GM19099 (cell line): Measurements from ENCODE around the gene RNF114.
A peak's percentile ranks its signal among the peaks of the same experiment; 100 is the strongest.

Experiments used
- POLR2A ChIP-seq: IDR thresholded peaks from 3 replicates; pipeline ENCODE4 v1.6.1; 2011; ENCODE audit warnings: low read depth; ENCODE audit not compliant: insufficient read length; ENCODE audit errors: extremely low read depth

The RNF114 gene

GRCh38 chr20:49936153-49937026, at the start of gene RNF114:
Gene RNF114 (plus strand): TSS chr20:49936397. CDS start chr20:49936413, 16 bp downstream.
- TF ChIP-seq POLR2A = peak; percentile 92

- TF ChIP-seq POLR2A = no peak
Observed at GRCh38 chr20:49886571-49887213, 49.5 kb upstream of the RNF114 start.

- TF ChIP-seq POLR2A = no peak
Observed at GRCh38 chr20:49887251-49888211, 48.7 kb upstream of the RNF114 start.

DNA sequence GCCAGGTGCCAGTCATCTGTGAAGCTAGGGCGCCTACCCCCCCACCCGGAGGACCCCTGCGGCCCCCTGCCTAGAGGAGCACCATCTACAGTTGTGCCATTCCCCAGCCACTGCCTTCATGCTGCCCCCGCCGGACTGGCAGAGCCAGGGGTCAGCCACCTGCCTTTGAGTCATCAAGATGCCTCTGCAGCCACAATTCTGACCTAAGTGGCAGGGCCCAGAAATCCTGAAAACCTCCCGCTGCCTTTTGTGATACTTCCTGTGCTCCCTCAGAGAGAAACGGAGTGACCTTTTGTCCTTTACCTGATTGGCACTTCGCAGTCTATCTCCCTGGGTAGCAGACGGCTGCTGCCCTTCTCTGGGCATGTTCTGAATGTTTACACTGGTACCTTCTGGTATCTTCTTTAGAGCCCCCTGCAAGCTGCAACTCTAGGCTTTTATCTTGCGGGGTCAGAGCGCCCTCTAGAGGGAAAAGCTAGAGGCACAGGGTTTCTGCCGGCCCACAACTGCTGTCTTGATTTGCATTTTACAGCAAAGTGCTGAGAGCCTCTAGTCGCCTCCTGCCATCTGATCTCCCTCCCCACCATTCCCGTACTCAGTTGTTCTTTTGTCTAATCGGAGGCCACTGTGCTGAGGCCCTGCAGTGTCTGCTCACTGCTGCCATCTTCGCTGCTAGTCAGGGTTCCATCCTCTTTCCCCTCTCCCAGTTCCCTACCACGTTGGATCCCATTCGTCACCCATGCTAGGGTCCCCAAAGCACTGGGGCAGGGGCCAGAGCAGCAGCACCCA, 47.8 kb upstream of the RNF114 start:
- no peak for TF ChIP-seq POLR2A

- no peak for TF ChIP-seq POLR2A
Observed at GRCh38 chr20:49889001-49889934, 46.9 kb upstream of the RNF114 start.

GRCh38 chr20:49889935-49890333, 46.3 kb upstream of the RNF114 start:
- no peak for TF ChIP-seq POLR2A

GRCh38 chr20:49890471-49891361, 45.5 kb upstream of the RNF114 start:
- TF ChIP-seq POLR2A = no peak

DNA sequence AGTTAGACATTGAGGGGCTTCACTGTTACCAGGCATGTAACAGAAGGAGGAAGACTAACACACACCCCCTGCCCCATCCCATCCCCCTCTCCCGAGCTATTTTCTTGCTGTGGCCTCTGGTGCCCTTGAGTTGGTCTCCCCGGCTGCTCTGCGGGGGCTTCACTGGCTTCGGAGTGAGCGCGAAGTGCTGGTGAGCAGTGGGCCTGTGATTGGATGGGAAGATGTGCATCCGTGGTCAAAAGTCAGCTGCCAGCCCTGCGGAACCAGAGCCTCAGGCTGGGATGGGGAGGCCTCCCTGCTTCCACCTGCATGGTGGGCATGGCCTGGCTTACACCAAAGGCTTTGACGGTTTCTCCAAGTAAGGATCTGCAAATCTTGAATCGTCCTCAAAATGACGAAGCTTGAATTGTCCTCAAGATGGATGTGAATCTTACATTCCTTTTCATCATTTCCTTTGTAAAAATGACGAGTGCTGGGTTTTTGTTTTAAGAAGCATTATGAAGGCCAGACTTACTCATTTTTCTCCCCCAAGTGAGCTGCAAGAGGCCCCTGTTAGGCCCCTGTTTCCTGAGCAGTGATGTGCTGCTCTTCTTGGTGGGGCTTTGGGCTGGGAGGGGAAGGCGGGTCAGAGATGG, 44.6 kb upstream of the RNF114 start:
- TF ChIP-seq POLR2A = no peak

- no peak for TF ChIP-seq POLR2A
Observed at GRCh38 chr20:49892260-49892659, 43.9 kb upstream of the RNF114 start.

DNA sequence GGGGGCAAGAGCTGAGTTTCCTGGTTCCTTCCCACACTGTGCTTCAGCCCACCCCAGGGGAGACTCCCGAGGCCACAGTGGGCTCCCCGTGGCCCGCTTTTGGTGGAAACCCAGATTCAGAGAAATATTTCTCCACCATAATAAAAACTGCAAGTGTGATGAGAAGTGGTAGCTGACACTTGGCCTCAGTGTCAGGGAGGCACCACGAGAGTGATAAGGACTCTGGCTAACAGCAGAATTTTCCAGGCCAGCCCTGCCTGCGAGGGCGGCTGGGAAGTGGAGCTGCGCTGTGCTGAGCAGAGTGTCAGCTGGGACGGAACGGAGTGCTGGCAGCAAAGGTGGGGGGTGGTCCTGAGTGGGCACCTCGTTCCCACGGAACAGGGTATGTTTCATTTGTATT, 43.4 kb upstream of the RNF114 start:
- no peak for TF ChIP-seq POLR2A

DNA sequence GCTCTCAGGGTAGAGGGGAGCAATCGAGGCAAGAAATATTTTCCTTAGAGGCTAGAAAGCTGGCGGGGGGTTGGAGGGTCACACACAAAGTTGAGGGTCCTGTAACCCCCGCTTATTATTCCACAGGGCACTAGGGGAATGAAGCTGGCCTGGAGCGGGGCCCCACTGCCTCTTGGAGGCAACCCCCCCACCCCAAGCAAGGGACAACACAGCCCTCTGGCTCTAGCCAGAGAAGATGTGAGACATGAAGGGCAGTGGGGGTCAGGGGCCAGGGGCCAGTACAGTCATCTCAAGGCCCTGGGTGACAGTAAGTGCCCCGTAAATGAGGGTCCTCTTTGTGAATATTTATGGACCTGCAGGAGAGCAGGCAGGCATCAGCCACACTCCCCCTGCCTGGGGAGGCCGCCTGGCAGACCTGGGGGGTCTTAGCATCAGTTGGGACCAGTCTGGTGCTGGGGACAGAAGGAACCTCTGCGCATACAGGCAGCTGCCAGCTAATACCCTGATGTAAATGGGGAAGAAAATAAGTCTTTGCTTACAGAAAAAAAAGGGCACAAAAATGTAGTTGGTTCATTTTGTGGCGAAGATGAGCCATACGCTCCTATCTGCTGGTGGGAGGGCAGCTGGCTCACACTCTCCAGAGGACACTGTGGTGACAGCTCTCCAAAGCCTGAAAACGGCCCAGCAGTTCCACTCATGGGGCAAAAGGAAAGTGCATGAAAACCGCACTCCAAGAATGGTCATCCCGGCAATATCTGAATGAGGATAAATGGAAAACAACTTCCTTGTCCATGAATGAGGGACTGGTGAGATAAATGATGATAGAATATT, 42.7 kb upstream of the RNF114 start:
- no peak for TF ChIP-seq POLR2A
